GM12878 (cell line): ENCODE measurements around the gene IFITM1.

Experiments used
- CTCF ChIP-seq, 3 experiments: IDR thresholded peaks in 2 of 3; conservative IDR thresholded peaks in 1 of 3; 2 replicates each; pipeline ENCODE4 v1.5.1; 2011; ENCODE audit warnings: low read depth in 3 of 3, low read length in 3 of 3, mild to moderate bottlenecking in 3 of 3, control low read depth in 2 of 3, moderate library complexity in 2 of 3, inconsistent platforms in 1 of 3, mixed read lengths in 1 of 3; ENCODE audit not compliant: control insufficient read depth in 2 of 3, insufficient read depth in 1 of 3; ENCODE audit errors: extremely low read depth in 1 of 3
- JUNB ChIP-seq: IDR thresholded peaks from 2 replicates; pipeline ENCODE4 v1.6.1; 2016; ENCODE audit warnings: antibody characterized with exemption, mild to moderate bottlenecking
- NFIC ChIP-seq: IDR thresholded peaks from 2 replicates; pipeline ENCODE4 v1.6.1; 2012; ENCODE audit warnings: low read depth, mild to moderate bottlenecking, inconsistent platforms, low read length, moderate library complexity
- NFXL1 ChIP-seq: fragments of 450-650 bp; IDR thresholded peaks from 2 replicates; pipeline ENCODE4 v1.6.1; 2017; ENCODE audit warnings: antibody characterized with exemption, mild to moderate bottlenecking, borderline replicate concordance
- NFYB ChIP-seq: IDR thresholded peaks from 2 replicates; pipeline ENCODE4 v1.6.1; 2011; ENCODE audit warnings: low read depth, mild to moderate bottlenecking, low read length, improper control_type of control experiment, moderate library complexity; ENCODE audit not compliant: insufficient read depth

DNA sequence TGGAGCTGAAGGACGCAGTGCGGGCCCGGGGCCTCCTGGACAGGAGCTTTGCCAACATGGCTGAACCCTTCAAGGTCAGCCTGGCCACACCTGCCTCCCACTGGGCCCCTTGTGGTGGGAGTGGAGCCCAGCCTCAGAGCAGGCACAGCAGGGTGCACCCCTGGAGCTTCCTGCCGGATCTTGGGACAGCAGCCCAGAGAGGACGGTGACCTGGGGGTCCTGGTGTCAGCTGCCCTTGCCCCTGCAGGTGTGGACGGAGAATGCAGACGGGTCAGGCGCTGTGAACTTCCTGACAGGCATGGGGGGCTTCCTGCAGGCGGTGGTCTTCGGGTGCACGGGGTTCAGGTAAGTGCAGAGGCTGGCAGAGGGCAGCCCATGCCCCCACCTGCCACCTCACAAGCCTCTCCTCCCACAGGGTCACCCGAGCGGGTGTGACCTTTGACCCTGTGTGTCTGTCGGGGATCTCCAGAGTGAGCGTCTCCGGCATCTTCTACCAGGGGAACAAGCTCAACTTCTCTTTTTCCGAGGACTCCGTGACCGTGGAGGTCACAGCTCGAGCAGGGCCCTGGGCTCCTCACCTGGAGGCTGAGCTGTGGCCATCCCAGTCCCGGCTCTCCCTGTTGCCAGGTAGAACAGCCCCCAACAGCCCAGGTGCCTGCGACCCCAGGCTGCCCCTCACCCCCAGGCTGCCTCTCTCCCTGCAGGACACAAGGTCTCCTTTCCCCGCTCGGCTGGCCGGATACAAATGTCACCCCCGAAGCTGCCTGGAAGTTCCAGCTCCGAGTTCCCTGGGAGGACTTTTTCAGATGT, 19.8 kb upstream of the IFITM1 start:
- TF ChIP-seq NFXL1 (no peak), JUNB (no peak), CTCF (IDR thresholded peaks at IDR 0.05 in 2 of 3, conservative IDR thresholded peaks at IDR 0.05 in 1 of 3; ENCODE audit: control insufficient read depth in 2 of 3, extremely low read depth in 1 of 3, insufficient read depth in 1 of 3, low read depth in 3 of 3, low read length in 3 of 3) (no peak), NFIC (no peak), NFYB (no peak)
